GM10248 (cell line): ENCODE results near the gene OXCT2.
"Not testable (repeated sequence)": the region's sequence is repeated elsewhere in the genome, so short reads cannot be mapped to it uniquely, and the experiment has no call there.

Experiments used
- CTCF ChIA-PET: fragments of 300-600 bp; sonication (Branson Sonifier 250); formaldehyde crosslinking; extraction: SDS; loops from one replicate; lab custom pipeline; 2021; ENCODE audit warnings: antibody characterized with exemption; lab: Yijun Ruan, JAX
- POLR2A ChIA-PET: fragments of 350-650 bp; sonication (Branson Sonifier 250); formaldehyde crosslinking; extraction: SDS; loops from one replicate; lab custom pipeline; 2020; ENCODE audit warnings: antibody characterized with exemption; lab: Yijun Ruan, JAX
- DNase-seq: peaks from one replicate; pipeline ENCODE4 v3.0.0; 2012; ENCODE audit errors: extremely low spot score
- CTCF ChIP-seq: IDR thresholded peaks from 2 replicates; pipeline ENCODE4 v1.5.1; 2012; ENCODE audit warnings: mild to moderate bottlenecking, low read depth; ENCODE audit errors: extremely low read depth, missing control alignments, control extremely low read depth

OXCT2 gene

DNA sequence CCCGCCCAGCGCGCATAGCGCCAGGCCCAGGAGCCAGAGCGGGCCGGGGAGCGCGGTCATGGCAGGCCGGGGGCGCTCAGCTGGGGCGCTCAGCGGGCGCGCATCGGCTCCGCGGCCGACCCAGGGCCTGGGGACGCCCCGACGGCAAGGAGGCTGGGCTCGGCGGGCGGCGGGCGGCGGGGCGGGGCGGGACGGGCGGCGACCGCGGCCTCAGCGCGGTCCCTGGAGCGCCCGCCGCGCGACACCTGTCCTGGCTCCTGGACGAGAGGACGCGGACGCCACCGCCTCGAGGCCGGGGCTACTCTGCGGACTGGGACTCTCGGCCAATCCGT is 17.2 kb upstream of the OXCT2 start:
- DNase-seq: no peak
- CTCF ChIA-PET: interaction anchor here (1.2 to 2.8 kb wide), 3 partner anchors 8 to 244 kb away, joined by 3 to 27 read pairs (median 5); no protein-coding TSS in a partner anchor
- POLR2A ChIA-PET: interaction anchor here (0.7 kb wide), 1 partner anchor 51 kb away, joined by 4 read pairs; no protein-coding TSS in a partner anchor
- no peak for TF ChIP-seq CTCF

GRCh38 chr1:39787964-39788363 is 16.8 kb upstream of the OXCT2 start:
- CTCF ChIA-PET: interaction anchor here (1.9 to 2.8 kb wide), 2 partner anchors 8 to 11 kb away, joined by 5 to 27 read pairs; no protein-coding TSS in a partner anchor
- POLR2A ChIA-PET: not testable (repeated sequence)

GRCh38 chr1:39787468-39787867 is 16.3 kb upstream of the OXCT2 start:
- ChIA-PET CTCF (interaction anchor here (0.9 to 1.2 kb wide), 2 partner anchors 11 to 48 kb away, joined by 4 to 6 read pairs; partner anchors contain the start of gene PPIE), POLR2A (interaction anchor here (0.6 kb wide), 1 partner anchor 206 kb away, joined by 4 read pairs; no protein-coding TSS in a partner anchor)
- DNase-seq: no peak
- TF ChIP-seq CTCF: no peak

More at GRCh38 chr1:39787964-39788363, 16.8 kb upstream of the OXCT2 start:
- DNase-seq: not testable (repeated sequence)

GRCh38 chr1:39787108-39787375 is 15.9 kb upstream of the OXCT2 start:
- POLR2A ChIA-PET: interaction anchor here (0.5 to 0.6 kb wide), 2 partner anchors 206 to 207 kb away, joined by 3 to 4 read pairs; no protein-coding TSS in a partner anchor
- CTCF ChIA-PET: interaction anchor here (0.9 to 1.2 kb wide), 2 partner anchors 12 to 48 kb away, joined by 4 to 6 read pairs; partner anchors contain the start of gene PPIE
- not testable (repeated sequence) for DNase-seq

- POLR2A ChIA-PET: interaction anchor here (0.5 kb wide), 1 partner anchor 207 kb away, joined by 3 read pairs; no protein-coding TSS in a partner anchor
- not testable (repeated sequence) for DNase-seq
- CTCF ChIA-PET: interaction anchor here (0.9 to 1.2 kb wide), 3 partner anchors 12 to 47 kb away, joined by 4 to 6 read pairs (median 5); partner anchors contain the start of gene PPIE
Observed at GRCh38 chr1:39786303-39787107, 15.4 kb upstream of the OXCT2 start.

DNA sequence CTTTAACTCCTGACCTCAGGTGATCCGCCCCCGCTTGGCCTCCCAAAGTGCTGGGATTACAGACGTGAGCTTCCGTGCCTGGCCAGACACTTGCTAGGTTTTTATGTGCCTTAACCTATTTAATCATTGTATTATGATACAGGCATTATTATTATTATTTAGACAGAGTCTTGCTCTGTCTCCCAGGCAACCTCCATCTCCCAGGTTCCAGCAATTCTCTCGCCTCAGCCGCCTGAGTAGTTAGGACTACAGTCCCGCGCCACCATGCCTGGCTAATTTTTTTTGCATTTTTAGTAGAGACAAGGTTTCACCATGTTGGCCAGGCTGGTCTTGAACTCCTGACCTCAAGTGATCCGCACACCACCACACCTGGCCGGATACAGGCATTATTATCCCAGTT is 11.5 kb upstream of the OXCT2 start:
- POLR2A ChIA-PET, DNase-seq: not testable (repeated sequence)
- CTCF ChIA-PET: interaction anchor here (2.2 kb wide), 1 partner anchor 17 kb away, joined by 8 read pairs; no protein-coding TSS in a partner anchor

DNA sequence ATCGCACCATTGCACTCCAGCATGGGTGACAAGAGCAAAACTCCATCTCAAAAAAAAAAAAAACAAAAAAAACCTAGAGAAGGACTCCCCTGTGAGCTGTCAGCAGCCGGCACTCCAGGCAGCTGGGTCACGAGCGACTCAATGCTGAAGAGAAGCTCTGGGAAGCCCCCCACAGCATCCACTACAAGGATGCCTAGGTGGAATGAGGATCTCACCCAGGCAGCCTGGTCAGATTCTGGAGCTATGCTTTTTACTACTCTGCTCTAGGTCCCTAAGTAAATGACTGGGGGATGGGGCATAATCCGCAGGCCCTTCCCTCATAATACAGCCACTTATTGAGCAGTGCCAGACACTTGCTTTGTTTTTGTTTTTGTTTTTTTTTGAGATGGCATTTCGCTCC is 11.0 kb upstream of the OXCT2 start:
- DNase-seq: no peak
- POLR2A ChIA-PET: no interaction called here
- no peak for TF ChIP-seq CTCF
- CTCF ChIA-PET: interaction anchor here (1.5 to 2.2 kb wide), 2 partner anchors 17 to 18 kb away, joined by 8 read pairs; no protein-coding TSS in a partner anchor

GRCh38 chr1:39781349-39781715 is 10.2 kb upstream of the OXCT2 start:
- no peak for DNase-seq
- TF ChIP-seq CTCF: no peak
- ChIA-PET POLR2A (no interaction called here), CTCF (interaction anchor here (1.2 to 2.2 kb wide), 3 partner anchors 17 to 139 kb away, joined by 3 to 8 read pairs (median 8); no protein-coding TSS in a partner anchor)
